GM12872 (cell line): ENCODE data around the gene ST3GAL3.

ENCODE experiments used
- CTCF ChIP-seq: IDR thresholded peaks from 3 replicates; pipeline ENCODE4 v1.5.1; 2011; ENCODE audit warnings: low read depth, mild to moderate bottlenecking, low read length, moderate library complexity; ENCODE audit not compliant: insufficient read depth

Gene ST3GAL3

GRCh38 chr1:43878440-43878839 lies 171.1 kb downstream of the ST3GAL3 start:
- no peak for TF ChIP-seq CTCF

- no peak for TF ChIP-seq CTCF
These were observed 171.5 kb downstream of the ST3GAL3 start for GRCh38 chr1:43878854-43879253.

- no peak for TF ChIP-seq CTCF
These were observed 172.1 kb downstream of the ST3GAL3 start for GRCh38 chr1:43879414-43879813.

GRCh38 chr1:43879996-43880395 lies 172.7 kb downstream of the ST3GAL3 start:
- TF ChIP-seq CTCF: no peak

- no peak for TF ChIP-seq CTCF
These were observed 173.3 kb downstream of the ST3GAL3 start for GRCh38 chr1:43880604-43881003.

GRCh38 chr1:43881415-43881814 lies 174.1 kb downstream of the ST3GAL3 start:
- TF ChIP-seq CTCF: no peak

- TF ChIP-seq CTCF: no peak
These were observed 175.4 kb downstream of the ST3GAL3 start for GRCh38 chr1:43882763-43883162.

GRCh38 chr1:43883321-43883720 lies 176.0 kb downstream of the ST3GAL3 start:
- TF ChIP-seq CTCF: no peak
